GM23338 (cell line): ENCODE data around the gene RPL12.

Experiments used
- EZH2 ChIP-seq: fragments of 200-600 bp; sonication (generic); IDR thresholded peaks from one replicate; pipeline ENCODE4 v1.8.0; 2017; ENCODE audit warnings: antibody characterized with exemption, mild to moderate bottlenecking, low read depth; ENCODE audit not compliant: unreplicated experiment
- POLR2AphosphoS5 ChIP-seq: IDR thresholded peaks from 2 replicates; pipeline ENCODE4 v1.6.1; 2016; ENCODE audit warnings: antibody characterized with exemption, low read depth
- STAT1 ChIP-seq: IDR thresholded peaks from one replicate; pipeline ENCODE4 v1.6.1; 2016; ENCODE audit warnings: antibody characterized with exemption; ENCODE audit not compliant: unreplicated experiment
- TF ChIP-seq, protein P1 (sequence below), 2 experiments: fragments of 200-600 bp in 1 of 2; sonication (generic) in 1 of 2; conservative IDR thresholded peaks; 2 replicates each; pipeline versions ENCODE4 v1.5.1 to v1.6.1; 2016 to 2017; ENCODE audit warnings: antibody characterized with exemption in 2 of 2, low read depth in 2 of 2, mild to moderate bottlenecking in 2 of 2, moderate library complexity in 1 of 2
- TF ChIP-seq, protein P2 (sequence below): IDR thresholded peaks from one replicate; pipeline ENCODE4 v1.6.1; 2018; ENCODE audit warnings: antibody characterized with exemption; ENCODE audit not compliant: unreplicated experiment

DNA sequence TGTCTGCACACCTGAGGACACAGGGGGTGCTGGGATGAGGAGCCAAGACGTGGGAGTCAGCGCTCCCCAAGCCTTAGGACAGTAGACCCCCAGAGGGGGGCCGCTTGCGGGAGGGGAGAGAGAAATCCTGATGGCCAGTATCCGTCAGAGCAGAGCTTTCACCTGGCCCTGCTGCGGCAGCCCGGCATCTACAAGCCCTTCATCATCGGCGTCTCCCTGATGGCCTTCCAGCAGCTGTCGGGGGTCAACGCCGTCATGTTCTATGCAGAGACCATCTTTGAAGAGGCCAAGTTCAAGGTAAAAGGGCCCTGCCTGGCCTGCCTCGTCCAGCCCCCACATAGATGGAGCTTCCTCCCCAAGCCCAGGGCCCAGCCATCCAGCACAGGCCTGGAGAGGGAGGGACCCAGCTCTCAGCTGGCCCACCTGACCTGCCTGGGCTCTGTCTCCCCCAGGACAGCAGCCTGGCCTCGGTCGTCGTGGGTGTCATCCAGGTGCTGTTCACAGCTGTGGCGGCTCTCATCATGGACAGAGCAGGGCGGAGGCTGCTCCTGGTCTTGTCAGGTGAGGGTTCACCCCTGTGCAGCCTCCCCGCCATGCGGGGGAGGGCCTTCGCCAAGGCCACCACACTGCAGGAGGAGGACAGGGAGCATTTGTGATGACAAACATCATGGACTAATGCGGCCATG lies 47.6 kb downstream of the RPL12 start:
- TF ChIP-seq, protein P1, sequence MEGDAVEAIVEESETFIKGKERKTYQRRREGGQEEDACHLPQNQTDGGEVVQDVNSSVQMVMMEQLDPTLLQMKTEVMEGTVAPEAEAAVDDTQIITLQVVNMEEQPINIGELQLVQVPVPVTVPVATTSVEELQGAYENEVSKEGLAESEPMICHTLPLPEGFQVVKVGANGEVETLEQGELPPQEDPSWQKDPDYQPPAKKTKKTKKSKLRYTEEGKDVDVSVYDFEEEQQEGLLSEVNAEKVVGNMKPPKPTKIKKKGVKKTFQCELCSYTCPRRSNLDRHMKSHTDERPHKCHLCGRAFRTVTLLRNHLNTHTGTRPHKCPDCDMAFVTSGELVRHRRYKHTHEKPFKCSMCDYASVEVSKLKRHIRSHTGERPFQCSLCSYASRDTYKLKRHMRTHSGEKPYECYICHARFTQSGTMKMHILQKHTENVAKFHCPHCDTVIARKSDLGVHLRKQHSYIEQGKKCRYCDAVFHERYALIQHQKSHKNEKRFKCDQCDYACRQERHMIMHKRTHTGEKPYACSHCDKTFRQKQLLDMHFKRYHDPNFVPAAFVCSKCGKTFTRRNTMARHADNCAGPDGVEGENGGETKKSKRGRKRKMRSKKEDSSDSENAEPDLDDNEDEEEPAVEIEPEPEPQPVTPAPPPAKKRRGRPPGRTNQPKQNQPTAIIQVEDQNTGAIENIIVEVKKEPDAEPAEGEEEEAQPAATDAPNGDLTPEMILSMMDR (conservative IDR thresholded peaks at IDR 0.05; ENCODE audit: low read depth in 2 of 2): no peak
- TF ChIP-seq POLR2AphosphoS5: no peak
- TF ChIP-seq EZH2: no peak
- TF ChIP-seq, protein P2, sequence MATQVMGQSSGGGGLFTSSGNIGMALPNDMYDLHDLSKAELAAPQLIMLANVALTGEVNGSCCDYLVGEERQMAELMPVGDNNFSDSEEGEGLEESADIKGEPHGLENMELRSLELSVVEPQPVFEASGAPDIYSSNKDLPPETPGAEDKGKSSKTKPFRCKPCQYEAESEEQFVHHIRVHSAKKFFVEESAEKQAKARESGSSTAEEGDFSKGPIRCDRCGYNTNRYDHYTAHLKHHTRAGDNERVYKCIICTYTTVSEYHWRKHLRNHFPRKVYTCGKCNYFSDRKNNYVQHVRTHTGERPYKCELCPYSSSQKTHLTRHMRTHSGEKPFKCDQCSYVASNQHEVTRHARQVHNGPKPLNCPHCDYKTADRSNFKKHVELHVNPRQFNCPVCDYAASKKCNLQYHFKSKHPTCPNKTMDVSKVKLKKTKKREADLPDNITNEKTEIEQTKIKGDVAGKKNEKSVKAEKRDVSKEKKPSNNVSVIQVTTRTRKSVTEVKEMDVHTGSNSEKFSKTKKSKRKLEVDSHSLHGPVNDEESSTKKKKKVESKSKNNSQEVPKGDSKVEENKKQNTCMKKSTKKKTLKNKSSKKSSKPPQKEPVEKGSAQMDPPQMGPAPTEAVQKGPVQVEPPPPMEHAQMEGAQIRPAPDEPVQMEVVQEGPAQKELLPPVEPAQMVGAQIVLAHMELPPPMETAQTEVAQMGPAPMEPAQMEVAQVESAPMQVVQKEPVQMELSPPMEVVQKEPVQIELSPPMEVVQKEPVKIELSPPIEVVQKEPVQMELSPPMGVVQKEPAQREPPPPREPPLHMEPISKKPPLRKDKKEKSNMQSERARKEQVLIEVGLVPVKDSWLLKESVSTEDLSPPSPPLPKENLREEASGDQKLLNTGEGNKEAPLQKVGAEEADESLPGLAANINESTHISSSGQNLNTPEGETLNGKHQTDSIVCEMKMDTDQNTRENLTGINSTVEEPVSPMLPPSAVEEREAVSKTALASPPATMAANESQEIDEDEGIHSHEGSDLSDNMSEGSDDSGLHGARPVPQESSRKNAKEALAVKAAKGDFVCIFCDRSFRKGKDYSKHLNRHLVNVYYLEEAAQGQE: no peak
- TF ChIP-seq STAT1: no peak
